ENCODE data around the gene SBF2.

SBF2 gene

GRCh38 chr11:10049756-10050155 lies 244.3 kb downstream of the SBF2 start:
- Histone ChIP-seq H3K9me3 (ENCODE audit: insufficient read depth, low read length) (peaks cover 2% of the 10 kb centered on the region; the same call in 1 of the 2 replicates), H3K79me2 (ENCODE audit: insufficient read depth, low read length) (no peaks in the 10 kb centered on the region), H3F3A (ENCODE audit: insufficient read depth) (no peaks in the 10 kb centered on the region), H3K9ac (ENCODE audit: low read length) (no peak overlapping the region), H4K20me1 (ENCODE audit: low read depth, low read length) (no peaks in the 10 kb centered on the region), H3K27ac (ENCODE audit: low read depth, low read length) (no peak overlapping the region), H3K27me3 (ENCODE audit: low read length) (no peaks in the 10 kb centered on the region), H2AFZ (ENCODE audit: low read depth, low read length, severe bottlenecking) (no peak overlapping the region), H3K9me2 (replicated peaks; ENCODE audit: insufficient read depth, low read length) (no peaks in the 10 kb centered on the region), H3K4me3 (ENCODE audit: insufficient read depth, low read length, poor library complexity, severe bottlenecking) (no peak overlapping the region), H3K4me2 (ENCODE audit: low read depth, low read length, poor library complexity, severe bottlenecking) (no peak overlapping the region), H3K36me3 (ENCODE audit: low read length) (no peaks in the 10 kb centered on the region)
- TF ChIP-seq EZH2phosphoT487 (conservative IDR thresholded peaks at IDR 0.05; ENCODE audit: low read length) (no peak), CTCF (IDR thresholded peaks at IDR 0.05; ENCODE audit: insufficient read depth, low read length, poor library complexity, severe bottlenecking) (no peak)

- Histone ChIP-seq H3K4me2 (ENCODE audit: low read depth, low read length, poor library complexity, severe bottlenecking) (no peak overlapping the region), H3F3A (ENCODE audit: insufficient read depth) (no peaks in the 10 kb centered on the region), H3K4me3 (ENCODE audit: insufficient read depth, low read length, poor library complexity, severe bottlenecking) (no peak overlapping the region), H4K20me1 (ENCODE audit: low read depth, low read length) (no peaks in the 10 kb centered on the region), H2AFZ (ENCODE audit: low read depth, low read length, severe bottlenecking) (no peak overlapping the region), H3K9me2 (replicated peaks; ENCODE audit: insufficient read depth, low read length) (no peaks in the 10 kb centered on the region), H3K9ac (ENCODE audit: low read length) (no peak overlapping the region), H3K36me3 (ENCODE audit: low read length) (no peaks in the 10 kb centered on the region), H3K9me3 (ENCODE audit: insufficient read depth, low read length) (peaks cover 11% of the 10 kb centered on the region; the same call in 1 of the 2 replicates), H3K27ac (ENCODE audit: low read depth, low read length) (no peak overlapping the region), H3K79me2 (ENCODE audit: insufficient read depth, low read length) (no peaks in the 10 kb centered on the region), H3K27me3 (ENCODE audit: low read length) (no peaks in the 10 kb centered on the region)
- TF ChIP-seq EZH2phosphoT487 (conservative IDR thresholded peaks at IDR 0.05; ENCODE audit: low read length) (no peak), CTCF (IDR thresholded peaks at IDR 0.05; ENCODE audit: insufficient read depth, low read length, poor library complexity, severe bottlenecking) (no peak)
These were observed 245.7 kb downstream of the SBF2 start for GRCh38 chr11:10048350-10048749.

- H3K4me3 ChIP-seq (ENCODE audit: insufficient read depth, low read length, poor library complexity, severe bottlenecking) = no peak overlapping the region
- no peak overlapping the region for H3K9ac ChIP-seq (ENCODE audit: low read length)
- H3K9me2 ChIP-seq (replicated peaks; ENCODE audit: insufficient read depth, low read length) = no peaks in the 10 kb centered on the region
- H3K4me2 ChIP-seq (ENCODE audit: low read depth, low read length, poor library complexity, severe bottlenecking) = no peak overlapping the region
- H3F3A ChIP-seq (ENCODE audit: insufficient read depth) = no peaks in the 10 kb centered on the region
- H3K27ac ChIP-seq (ENCODE audit: low read depth, low read length) = no peak overlapping the region
- H3K9me3 ChIP-seq (ENCODE audit: insufficient read depth, low read length) = peaks cover 11% of the 10 kb centered on the region; the same call in 1 of the 2 replicates
- no peak for TF ChIP-seq EZH2phosphoT487 (conservative IDR thresholded peaks at IDR 0.05; ENCODE audit: low read length)
- no peak for TF ChIP-seq CTCF (IDR thresholded peaks at IDR 0.05; ENCODE audit: insufficient read depth, low read length, poor library complexity, severe bottlenecking)
- H2AFZ ChIP-seq (ENCODE audit: low read depth, low read length, severe bottlenecking) = no peak overlapping the region
- H4K20me1 ChIP-seq (ENCODE audit: low read depth, low read length) = no peaks in the 10 kb centered on the region
- no peaks in the 10 kb centered on the region for H3K36me3 ChIP-seq (ENCODE audit: low read length)
- H3K79me2 ChIP-seq (ENCODE audit: insufficient read depth, low read length) = no peaks in the 10 kb centered on the region
- no peaks in the 10 kb centered on the region for H3K27me3 ChIP-seq (ENCODE audit: low read length)
These were observed 249.4 kb downstream of the SBF2 start for GRCh38 chr11:10044618-10045017.

All from SU-DHL-6 (cell line).